ENCODE data around the gene SLC15A3.

DNA sequence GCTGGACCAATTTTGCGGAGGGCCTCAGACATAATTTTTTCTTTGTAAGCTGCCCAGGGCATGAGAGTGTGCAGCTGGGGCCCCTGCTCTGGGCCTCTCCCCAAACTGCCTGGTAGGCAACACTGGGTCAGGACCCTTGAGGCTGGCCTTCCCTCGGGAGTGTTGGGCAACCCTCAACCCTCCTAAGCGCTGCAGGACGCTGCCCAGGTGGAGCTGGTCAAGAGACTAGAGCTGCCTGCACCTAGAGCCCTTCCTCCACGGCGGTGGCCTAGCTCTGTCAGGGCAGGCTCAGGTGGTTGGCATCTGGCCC lies 28.2 kb downstream of the SLC15A3 start:
- TF ChIP-seq, protein P1, sequence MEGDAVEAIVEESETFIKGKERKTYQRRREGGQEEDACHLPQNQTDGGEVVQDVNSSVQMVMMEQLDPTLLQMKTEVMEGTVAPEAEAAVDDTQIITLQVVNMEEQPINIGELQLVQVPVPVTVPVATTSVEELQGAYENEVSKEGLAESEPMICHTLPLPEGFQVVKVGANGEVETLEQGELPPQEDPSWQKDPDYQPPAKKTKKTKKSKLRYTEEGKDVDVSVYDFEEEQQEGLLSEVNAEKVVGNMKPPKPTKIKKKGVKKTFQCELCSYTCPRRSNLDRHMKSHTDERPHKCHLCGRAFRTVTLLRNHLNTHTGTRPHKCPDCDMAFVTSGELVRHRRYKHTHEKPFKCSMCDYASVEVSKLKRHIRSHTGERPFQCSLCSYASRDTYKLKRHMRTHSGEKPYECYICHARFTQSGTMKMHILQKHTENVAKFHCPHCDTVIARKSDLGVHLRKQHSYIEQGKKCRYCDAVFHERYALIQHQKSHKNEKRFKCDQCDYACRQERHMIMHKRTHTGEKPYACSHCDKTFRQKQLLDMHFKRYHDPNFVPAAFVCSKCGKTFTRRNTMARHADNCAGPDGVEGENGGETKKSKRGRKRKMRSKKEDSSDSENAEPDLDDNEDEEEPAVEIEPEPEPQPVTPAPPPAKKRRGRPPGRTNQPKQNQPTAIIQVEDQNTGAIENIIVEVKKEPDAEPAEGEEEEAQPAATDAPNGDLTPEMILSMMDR (conservative IDR thresholded peaks at IDR 0.05 in 1 of 2, IDR thresholded peaks at IDR 0.05 in 1 of 2; ENCODE audit: low read depth in 1 of 2, low read length in 2 of 2) = no peak
- no peak for TF ChIP-seq EZH2 (IDR thresholded peaks at IDR 0.05; ENCODE audit: low read length, missing control alignments)
